Neutrophil (primary cell): Measurements from ENCODE around the gene ZMYND8.

Experiments
- H3K27ac ChIP-seq: fragments of 200-600 bp; sonication (generic); 2 replicates; pipeline ENCODE4 v1.5.1; 2016; ENCODE audit warnings: mild to moderate bottlenecking, moderate library complexity
- H3K27me3 ChIP-seq: fragments of 200-600 bp; sonication (generic); 2 replicates; pipeline ENCODE4 v1.6.0; 2016; ENCODE audit warnings: mild to moderate bottlenecking
- H3K36me3 ChIP-seq: fragments of 200-600 bp; sonication (generic); 2 replicates; pipeline ENCODE4 v1.5.1; 2017
- H3K4me1 ChIP-seq, 2 experiments: fragments of 200-600 bp in 1 of 2; sonication (generic) in 1 of 2; 1 replicate in 1 of 2; 2 replicates in 1 of 2; pipeline versions ENCODE4 v1.5.1 to v1.6.1; 2013 to 2016; ENCODE audit warnings: low read depth in 1 of 2, low read length in 1 of 2, mild to moderate bottlenecking in 1 of 2, moderate library complexity in 1 of 2; ENCODE audit not compliant: control insufficient read depth in 1 of 2, insufficient read depth in 1 of 2
- H3K4me3 ChIP-seq, 2 experiments: fragments of 200-600 bp in 1 of 2; sonication (generic) in 1 of 2; 1 replicate in 1 of 2; 2 replicates in 1 of 2; pipeline ENCODE4 v1.5.1; 2013 to 2016; ENCODE audit warnings: low read depth in 1 of 2, low read length in 1 of 2, mild to moderate bottlenecking in 1 of 2, moderate library complexity in 1 of 2
- H3K9me3 ChIP-seq: fragments of 200-600 bp; sonication (generic); 2 replicates; pipeline ENCODE4 v1.5.1; 2016
- CTCF ChIP-seq: fragments of 200-600 bp; sonication (generic); IDR thresholded peaks from 2 replicates; pipeline ENCODE4 v1.5.1; 2016; ENCODE audit warnings: antibody characterized with exemption

ZMYND8 gene

GRCh38 chr20:47238780-47239718 is 117.5 kb downstream of the ZMYND8 start:
- Histone ChIP-seq H3K27ac (no peak overlapping the region), H3K27me3 (no peaks in the 10 kb centered on the region), H3K36me3 (peaks cover 84% of the 10 kb centered on the region), H3K9me3 (no peaks in the 10 kb centered on the region), H3K4me3 (no peak overlapping the region), H3K4me1 (peaks cover 0 to under 1% of the 10 kb centered on the region in 2 experiments)
- TF ChIP-seq CTCF: no peak

- Histone ChIP-seq H3K36me3 (peaks cover 90% of the 10 kb centered on the region), H3K27ac (no peak overlapping the region), H3K4me3 (no peak overlapping the region), H3K4me1 (no peaks in the 10 kb centered on the region), H3K9me3 (no peaks in the 10 kb centered on the region), H3K27me3 (no peaks in the 10 kb centered on the region)
- TF ChIP-seq CTCF: no peak
Observed at GRCh38 chr20:47237715-47238114, 118.8 kb downstream of the ZMYND8 start.

GRCh38 chr20:47236639-47236900 is 119.9 kb downstream of the ZMYND8 start:
- Histone ChIP-seq H3K36me3 (peaks cover 87% of the 10 kb centered on the region), H3K9me3 (no peaks in the 10 kb centered on the region), H3K4me3 (no peak overlapping the region)

GRCh38 chr20:47235853-47236638 is 120.5 kb downstream of the ZMYND8 start:
- peaks cover 88% of the 10 kb centered on the region for H3K36me3 ChIP-seq

More at GRCh38 chr20:47236639-47236900, 119.9 kb downstream of the ZMYND8 start:
- no peak for TF ChIP-seq CTCF
- H3K27me3 ChIP-seq: no peaks in the 10 kb centered on the region
- H3K4me1 ChIP-seq: no peaks in the 10 kb centered on the region
- H3K27ac ChIP-seq: no peak overlapping the region

GRCh38 chr20:47235111-47235510 is 121.4 kb downstream of the ZMYND8 start:
- peaks cover 88% of the 10 kb centered on the region for H3K36me3 ChIP-seq
- H3K4me3 ChIP-seq: no peak overlapping the region
- no peaks in the 10 kb centered on the region for H3K27me3 ChIP-seq
- H3K4me1 ChIP-seq: no peaks in the 10 kb centered on the region
- H3K27ac ChIP-seq: no peak overlapping the region
- TF ChIP-seq CTCF: no peak
- no peaks in the 10 kb centered on the region for H3K9me3 ChIP-seq

More at GRCh38 chr20:47235853-47236638, 120.5 kb downstream of the ZMYND8 start:
- Histone ChIP-seq H3K4me1 (no peaks in the 10 kb centered on the region), H3K27me3 (no peaks in the 10 kb centered on the region), H3K4me3 (no peak overlapping the region), H3K27ac (no peak overlapping the region), H3K9me3 (no peaks in the 10 kb centered on the region)
- no peak for TF ChIP-seq CTCF
